GM12878 (cell line): ENCODE measurements around the gene CACNA1I. TPM values are rescaled to one million over a fixed set of nuclear protein-coding genes. Genes with fewer than 3 reads are reported as not detected.

ENCODE experiments used
- ATAC-seq: fragments of 200-7000 bp; cut with Tn5 transposase; 3 replicates; pipeline ENCODE4 v1.9.1; 2020; ENCODE audit warnings: mild to moderate bottlenecking, moderate library complexity
- BruUV-seq: library from RNA; stranded (reverse); fragments of 400-500 nt; replicated peaks from 2 replicates; lab custom pipeline; 2021; lab: Mats Ljungman, UMichigan
- CTCF ChIA-PET: fragments of 300-600 bp; sonication (Branson Sonifier 250); formaldehyde crosslinking; extraction: SDS; loops from one replicate; lab custom pipeline; 2021; ENCODE audit warnings: inconsistent platforms; lab: Yijun Ruan, JAX
- POLR2A ChIA-PET: fragments of 350-600 bp; formaldehyde crosslinking; extraction: SDS; loops from one replicate; lab custom pipeline; 2021; ENCODE audit warnings: inconsistent platforms; lab: Charles Lee
- RAD21 ChIA-PET: fragments of 300-600 bp; sonication (Branson Sonifier 250); formaldehyde crosslinking; loops from one replicate; lab custom pipeline; 2023; ENCODE audit warnings: antibody characterized with exemption; ENCODE audit not compliant: unreplicated experiment; lab: Charles Lee
- SMC1A ChIA-PET: fragments of 300-600 bp; sonication (Branson Sonifier 250); formaldehyde crosslinking; loops from one replicate; lab custom pipeline; 2023; ENCODE audit not compliant: unreplicated experiment, uncharacterized antibody; lab: Charles Lee
- DNase-seq: peaks from one replicate; pipeline ENCODE4 v3.0.0-alpha.2; 2011; ENCODE audit warnings: low read depth, low spot score
- FAIRE-seq: peaks from 3 replicates; lab custom pipeline; 2011; peaks lifted over from hg19 to GRCh38; lab: Jason Lieb, UNC
- H2AFZ ChIP-seq: 2 replicates; pipeline ENCODE4 v1.6.0; 2011; ENCODE audit warnings: low read depth, low read length, control low read depth; ENCODE audit not compliant: control insufficient read depth
- H3K27ac ChIP-seq: 2 replicates; pipeline ENCODE4 v1.5.1; 2011; ENCODE audit warnings: control low read depth; ENCODE audit not compliant: control insufficient read depth, insufficient read depth
- H3K27me3 ChIP-seq, 2 experiments: replicated peaks in 1 of 2; 2 replicates each; pipeline versions ENCODE4 v1.6.0 to v1.6.1; 2011; ENCODE audit warnings: low read length in 1 of 2; ENCODE audit not compliant: control insufficient read depth in 2 of 2, insufficient read depth in 2 of 2
- H3K36me3 ChIP-seq, 2 experiments: 2 replicates each; pipeline ENCODE4 v1.5.1; 2011; ENCODE audit warnings: low read length in 1 of 2; ENCODE audit not compliant: control insufficient read depth in 2 of 2, insufficient read depth in 2 of 2
- H3K4me1 ChIP-seq: 2 replicates; pipeline ENCODE4 v1.6.1; 2011; ENCODE audit warnings: mild to moderate bottlenecking, low read length, moderate library complexity, mixed read lengths; ENCODE audit not compliant: control insufficient read depth, insufficient read depth
- H3K4me2 ChIP-seq: 2 replicates; pipeline ENCODE4 v1.6.0; 2011; ENCODE audit warnings: control low read depth; ENCODE audit not compliant: control insufficient read depth, insufficient read depth
- H3K4me3 ChIP-seq: fragments of 200-600 bp; sonication (generic); 2 replicates; pipeline ENCODE4 v1.5.1; 2016
- H3K79me2 ChIP-seq: 2 replicates; pipeline ENCODE4 v1.6.0; 2011; ENCODE audit warnings: low read length; ENCODE audit not compliant: control insufficient read depth, insufficient read depth
- H3K9ac ChIP-seq: 2 replicates; pipeline ENCODE4 v1.8.0; 2011; ENCODE audit warnings: low read length, control low read depth, mixed read lengths; ENCODE audit not compliant: control insufficient read depth, insufficient read depth
- H3K9me3 ChIP-seq: replicated peaks from 3 replicates; pipeline ENCODE4 v1.5.1; 2011; ENCODE audit warnings: mild to moderate bottlenecking, low read length; ENCODE audit not compliant: control insufficient read depth, insufficient read depth
- H4K20me1 ChIP-seq: 2 replicates; pipeline ENCODE4 v1.6.0; 2011; ENCODE audit not compliant: control insufficient read depth, insufficient read depth
- ASH2L ChIP-seq: fragments of 300-600, 200-600 bp; sonication (generic); IDR thresholded peaks from 2 replicates; pipeline ENCODE4 v1.6.1; 2017; ENCODE audit warnings: low read depth, mild to moderate bottlenecking, borderline replicate concordance
- BCL11A ChIP-seq: IDR thresholded peaks from 2 replicates; pipeline ENCODE4 v1.6.1; 2011; ENCODE audit warnings: low read depth, low read length
- BRCA1 ChIP-seq: IDR thresholded peaks from 2 replicates; pipeline ENCODE4 v1.6.1; 2011; ENCODE audit warnings: low read depth, low read length, improper control_type of control experiment
- CBX5 ChIP-seq: sonication (generic); IDR thresholded peaks from 2 replicates; pipeline ENCODE4 v1.6.1; 2016; ENCODE audit warnings: low read depth, moderate library complexity, mild to moderate bottlenecking, inconsistent platforms
- CHD2 ChIP-seq: IDR thresholded peaks from 2 replicates; pipeline ENCODE4 v1.6.1; 2011; ENCODE audit warnings: low read depth, low read length, improper control_type of control experiment, borderline replicate concordance
- E2F8 ChIP-seq: fragments of 450-650 bp; IDR thresholded peaks from 2 replicates; pipeline ENCODE4 v1.6.1; 2018; ENCODE audit warnings: mild to moderate bottlenecking, low read depth, moderate library complexity; ENCODE audit not compliant: partially characterized antibody
- EZH2 ChIP-seq: IDR thresholded peaks from 2 replicates; pipeline ENCODE4 v1.6.1; 2012; ENCODE audit warnings: low read depth, mild to moderate bottlenecking, control low read depth, inconsistent platforms, low read length, borderline replicate concordance; ENCODE audit not compliant: control insufficient read depth
- MAX ChIP-seq: IDR thresholded peaks from 2 replicates; pipeline ENCODE4 v1.6.1; 2012; ENCODE audit warnings: low read depth, low read length, improper control_type of control experiment
- NFYB ChIP-seq: IDR thresholded peaks from 2 replicates; pipeline ENCODE4 v1.6.1; 2011; ENCODE audit warnings: low read depth, mild to moderate bottlenecking, low read length, improper control_type of control experiment, moderate library complexity; ENCODE audit not compliant: insufficient read depth
- SMARCA5 ChIP-seq: fragments of 450-650 bp; IDR thresholded peaks from 2 replicates; pipeline ENCODE4 v1.6.1; 2017; ENCODE audit warnings: mild to moderate bottlenecking
- SMC3 ChIP-seq: IDR thresholded peaks from 2 replicates; pipeline ENCODE4 v1.6.1; 2011; ENCODE audit warnings: low read length, improper control_type of control experiment, borderline replicate concordance
- STAT1 ChIP-seq: fragments of 450-650 bp; conservative IDR thresholded peaks from 2 replicates; pipeline ENCODE4 v1.6.1; 2014; ENCODE audit warnings: antibody characterized with exemption, mild to moderate bottlenecking
- SUZ12 ChIP-seq: fragments of 200-600 bp; sonication (generic); IDR thresholded peaks from one replicate; pipeline ENCODE4 v1.6.1; 2018; ENCODE audit warnings: antibody characterized with exemption, mild to moderate bottlenecking; ENCODE audit not compliant: unreplicated experiment
- TAF1 ChIP-seq: IDR thresholded peaks from 2 replicates; pipeline ENCODE4 v1.6.1; 2011; ENCODE audit warnings: mild to moderate bottlenecking, low read depth, low read length, borderline replicate concordance
- ZNF622 ChIP-seq: fragments of 450-650 bp; IDR thresholded peaks from 2 replicates; pipeline ENCODE4 v1.6.1; 2017; ENCODE audit warnings: mild to moderate bottlenecking, inconsistent platforms
- WGBS: methylation state at CpG from one replicate; pipeline ENCODE4 v1.1.6; 2016; ENCODE audit warnings: low lambda C conversion rate; ENCODE audit not compliant: insufficient replicate concordance, insufficient coverage; ENCODE audit errors: missing lambda C conversion rate; 5-methylcytosine and 5-hydroxymethylcytosine counted together
- in situ Hi-C: fragments of 300-500 bp; cut with MboI; formaldehyde crosslinking; loops from 9 replicates; pipeline ENCODE4 v1.14.3; 2018; ENCODE audit warnings: mixed read lengths
- intact Hi-C: fragments of 100-400 bp; cut with micrococcal nuclease; formaldehyde crosslinking; loops from one replicate; pipeline ENCODE4 v1.14.2; 2022; ENCODE audit not compliant: unreplicated experiment
- polyA plus RNA-seq, 11 experiments: library from polyadenylated mRNA; depleted of rRNA in 4 of 11; unstranded in 6 of 11; stranded (reverse) in 5 of 11; fragments of >200 nt; fragmentation: Nextera tagmentation in 4 of 11; fragmentation: Illumina TruSeq in 1 of 11; extraction: Ambion mirVana in 4 of 11; extraction: Trizol in 1 of 11; gene quantifications; 1 replicate in 1 of 11; 2 replicates in 10 of 11; pipeline versions ENCODE4 v1.2.1 to v1.2.3, GENCODE V29; 2011 to 2016; ENCODE audit warnings: inconsistent platforms in 2 of 11, missing spikeins in 2 of 11, low read depth in 1 of 11
- total RNA-seq, 4 experiments: library from RNA; depleted of rRNA in 3 of 4; stranded (reverse); fragments of >200 nt in 3 of 4; fragmentation: Illumina TruSeq in 1 of 4; extraction: Trizol in 1 of 4; gene quantifications; 2 replicates each; pipeline versions ENCODE4 v1.2.1 to v1.2.3, GENCODE V29; 2013 to 2021
- TF ChIP-seq, protein P1 (sequence below): fragments of 450-650 bp; IDR thresholded peaks from 2 replicates; pipeline ENCODE4 v1.6.1; 2017; ENCODE audit warnings: mild to moderate bottlenecking, moderate library complexity

The CACNA1I gene
- total and polyA plus RNA-seq, 10 of the 15 experiments (the other 5 are each of a cell fraction or from before 2014, with no cell fraction given) = 0.01 to 0.03 TPM; not detected in 8

DNA sequence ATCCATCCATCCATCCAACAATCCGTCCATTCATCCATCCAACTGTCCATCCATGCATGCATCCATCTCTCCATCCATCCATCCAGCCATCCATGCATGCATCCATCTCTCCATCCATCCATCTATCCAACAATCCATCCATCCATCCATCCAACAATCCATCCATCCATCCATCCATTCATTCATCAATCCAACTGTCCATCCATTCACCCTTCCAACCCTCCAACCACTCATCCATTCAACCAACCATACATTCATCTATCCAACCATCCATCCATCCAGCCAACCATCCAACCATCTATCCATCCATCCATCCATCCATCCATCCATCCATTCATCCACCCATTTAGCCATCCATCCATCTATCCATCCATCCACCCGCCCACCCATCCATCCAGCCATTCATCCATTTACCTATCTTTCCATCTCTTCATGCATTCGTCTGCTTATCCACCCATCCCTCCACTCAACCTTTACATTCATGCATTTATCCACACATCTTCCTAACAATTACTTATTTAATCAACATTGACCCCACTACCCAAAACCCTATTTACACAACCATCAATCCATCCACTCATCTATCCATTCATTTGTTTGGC, 12.6 kb downstream of the CACNA1I start:
- intact Hi-C loops = no loop called here
- H2AFZ ChIP-seq = no peak overlapping the region
- peaks cover 1 to 6% of the 10 kb centered on the region in 2 experiments; a peak in 3 of 4 replicates for H3K27me3 ChIP-seq
- no peak overlapping the region for H3K27ac ChIP-seq
- ChIA-PET RAD21 (no interaction called here), SMC1A (no interaction called here)
- FAIRE-seq (no peak), DNase-seq (no peak), ATAC-seq (no peak)
- no peak overlapping the region for H3K4me2 ChIP-seq
- H4K20me1 ChIP-seq = no peaks in the 10 kb centered on the region; the same call in 1 of the 2 replicates
- H3K36me3 ChIP-seq = no peaks in the 10 kb centered on the region
- 0% methylated on average over 3 of the region's 3 CpGs for WGBS
- TF ChIP-seq SMC3 (no peak), EZH2 (no peak), NFYB (no peak), SMARCA5 (no peak), E2F8 (no peak), STAT1 (no peak), MAX (no peak), BCL11A (no peak), ASH2L (no peak), CHD2 (no peak), TAF1 (no peak), ZNF622 (no peak), BRCA1 (no peak), CBX5 (no peak), SUZ12 (no peak)
- TF ChIP-seq, protein P1, sequence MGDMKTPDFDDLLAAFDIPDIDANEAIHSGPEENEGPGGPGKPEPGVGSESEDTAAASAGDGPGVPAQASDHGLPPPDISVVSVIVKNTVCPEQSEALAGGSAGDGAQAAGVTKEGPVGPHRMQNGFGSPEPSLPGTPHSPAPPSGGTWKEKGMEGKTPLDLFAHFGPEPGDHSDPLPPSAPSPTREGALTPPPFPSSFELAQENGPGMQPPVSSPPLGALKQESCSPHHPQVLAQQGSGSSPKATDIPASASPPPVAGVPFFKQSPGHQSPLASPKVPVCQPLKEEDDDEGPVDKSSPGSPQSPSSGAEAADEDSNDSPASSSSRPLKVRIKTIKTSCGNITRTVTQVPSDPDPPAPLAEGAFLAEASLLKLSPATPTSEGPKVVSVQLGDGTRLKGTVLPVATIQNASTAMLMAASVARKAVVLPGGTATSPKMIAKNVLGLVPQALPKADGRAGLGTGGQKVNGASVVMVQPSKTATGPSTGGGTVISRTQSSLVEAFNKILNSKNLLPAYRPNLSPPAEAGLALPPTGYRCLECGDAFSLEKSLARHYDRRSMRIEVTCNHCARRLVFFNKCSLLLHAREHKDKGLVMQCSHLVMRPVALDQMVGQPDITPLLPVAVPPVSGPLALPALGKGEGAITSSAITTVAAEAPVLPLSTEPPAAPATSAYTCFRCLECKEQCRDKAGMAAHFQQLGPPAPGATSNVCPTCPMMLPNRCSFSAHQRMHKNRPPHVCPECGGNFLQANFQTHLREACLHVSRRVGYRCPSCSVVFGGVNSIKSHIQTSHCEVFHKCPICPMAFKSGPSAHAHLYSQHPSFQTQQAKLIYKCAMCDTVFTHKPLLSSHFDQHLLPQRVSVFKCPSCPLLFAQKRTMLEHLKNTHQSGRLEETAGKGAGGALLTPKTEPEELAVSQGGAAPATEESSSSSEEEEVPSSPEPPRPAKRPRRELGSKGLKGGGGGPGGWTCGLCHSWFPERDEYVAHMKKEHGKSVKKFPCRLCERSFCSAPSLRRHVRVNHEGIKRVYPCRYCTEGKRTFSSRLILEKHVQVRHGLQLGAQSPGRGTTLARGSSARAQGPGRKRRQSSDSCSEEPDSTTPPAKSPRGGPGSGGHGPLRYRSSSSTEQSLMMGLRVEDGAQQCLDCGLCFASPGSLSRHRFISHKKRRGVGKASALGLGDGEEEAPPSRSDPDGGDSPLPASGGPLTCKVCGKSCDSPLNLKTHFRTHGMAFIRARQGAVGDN = no peak
- TF ChIP-seq, all 136 proteins: peak for 0
- no peak overlapping the region for H3K4me3 ChIP-seq
- ChIA-PET POLR2A (no interaction called here), CTCF (no interaction called here)
- in situ Hi-C loops = no loop called here
- no TSS peak for BruUV-seq
- no peaks in the 10 kb centered on the region for H3K4me1 ChIP-seq
- H3K9me3 ChIP-seq = no peaks in the 10 kb centered on the region; the same call in 2 of the 3 replicates
- H3K79me2 ChIP-seq = no peaks in the 10 kb centered on the region
- H3K9ac ChIP-seq = no peak overlapping the region
